Adrenal gland (tissue), 5 donors: ENCODE data around the gene NUP50.

Experiments
- POLR2A ChIP-seq, 2 donors: fragments of 450-650 bp; IDR thresholded peaks; one replicate each; pipeline ENCODE4 v1.6.1; 2017; ENCODE audit warnings: antibody characterized with exemption in 2 of 2, mild to moderate bottlenecking in 2 of 2, moderate library complexity in 1 of 2
- TF ChIP-seq, protein P1 (sequence below), 6 experiments: fragments of 450-650 bp in 4 of 6; fragments of 200-600 bp in 2 of 6; sonication (generic) in 1 of 6; IDR thresholded peaks; 1 replicate in 5 of 6; 2 replicates in 1 of 6; pipeline versions ENCODE4 v1.5.1 to v1.8.0; 2016 to 2021; ENCODE audit warnings: antibody characterized with exemption in 6 of 6, mild to moderate bottlenecking in 2 of 6, moderate library complexity in 1 of 6
- donor health status: DM: no; HTN: no; CAD: no.

DNA sequence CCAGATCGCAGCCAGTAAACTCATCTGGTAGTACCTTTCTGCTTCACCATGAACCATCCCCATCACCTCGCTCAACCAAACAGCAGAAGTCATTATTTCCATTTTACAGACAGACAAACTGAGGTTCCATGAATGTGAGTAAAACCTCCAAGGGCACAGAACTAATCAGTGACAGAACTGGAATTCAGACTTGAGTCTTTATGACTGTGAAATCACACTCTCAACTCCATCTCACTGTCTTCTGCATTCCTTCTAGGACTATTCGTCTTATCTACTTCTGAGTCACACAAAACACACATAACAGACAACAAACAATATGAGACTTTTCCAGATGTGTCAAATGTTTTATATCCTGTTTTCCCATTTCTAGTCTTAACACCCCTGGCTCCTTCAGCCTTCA lies 9.3 kb upstream of the NUP50 start:
- TF ChIP-seq, protein P1, sequence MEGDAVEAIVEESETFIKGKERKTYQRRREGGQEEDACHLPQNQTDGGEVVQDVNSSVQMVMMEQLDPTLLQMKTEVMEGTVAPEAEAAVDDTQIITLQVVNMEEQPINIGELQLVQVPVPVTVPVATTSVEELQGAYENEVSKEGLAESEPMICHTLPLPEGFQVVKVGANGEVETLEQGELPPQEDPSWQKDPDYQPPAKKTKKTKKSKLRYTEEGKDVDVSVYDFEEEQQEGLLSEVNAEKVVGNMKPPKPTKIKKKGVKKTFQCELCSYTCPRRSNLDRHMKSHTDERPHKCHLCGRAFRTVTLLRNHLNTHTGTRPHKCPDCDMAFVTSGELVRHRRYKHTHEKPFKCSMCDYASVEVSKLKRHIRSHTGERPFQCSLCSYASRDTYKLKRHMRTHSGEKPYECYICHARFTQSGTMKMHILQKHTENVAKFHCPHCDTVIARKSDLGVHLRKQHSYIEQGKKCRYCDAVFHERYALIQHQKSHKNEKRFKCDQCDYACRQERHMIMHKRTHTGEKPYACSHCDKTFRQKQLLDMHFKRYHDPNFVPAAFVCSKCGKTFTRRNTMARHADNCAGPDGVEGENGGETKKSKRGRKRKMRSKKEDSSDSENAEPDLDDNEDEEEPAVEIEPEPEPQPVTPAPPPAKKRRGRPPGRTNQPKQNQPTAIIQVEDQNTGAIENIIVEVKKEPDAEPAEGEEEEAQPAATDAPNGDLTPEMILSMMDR (IDR thresholded peaks at IDR 0.05), result no peak
- TF ChIP-seq POLR2A (IDR thresholded peaks at IDR 0.05), result no peak
